ENCODE results near the gene GFM2.
A peak's percentile ranks its signal among the peaks of the same experiment; 100 is the strongest.
"Not testable (repeated sequence)": the region's sequence is repeated elsewhere in the genome, so short reads cannot be mapped to it uniquely, and the experiment has no call there.

GFM2 gene

DNA sequence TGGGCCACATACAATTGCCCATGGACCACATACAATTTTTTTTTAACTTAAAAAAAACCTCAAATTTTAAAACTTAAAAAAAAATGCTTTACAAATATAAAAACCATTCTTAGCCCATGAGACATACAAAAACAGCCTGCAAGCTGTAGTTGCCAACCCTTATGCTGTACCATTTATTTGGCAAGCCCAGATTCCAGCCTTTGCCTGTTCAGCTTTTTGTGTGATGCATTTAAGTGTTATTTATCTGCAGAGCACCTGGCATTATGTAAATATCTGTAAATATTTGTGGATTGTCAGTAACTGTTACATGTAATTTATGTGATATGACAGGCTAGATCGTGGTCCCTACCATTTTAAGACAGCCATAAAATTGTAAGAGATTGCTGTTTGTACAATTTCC, 49.3 kb downstream of the GFM2 start:
- DNase-seq = peak; percentile 59

GRCh38 chr5:74693191-74693590, 73.7 kb downstream of the GFM2 start:
- no peak for DNase-seq

- DNase-seq = no peak
These were observed 79.8 kb downstream of the GFM2 start for GRCh38 chr5:74686962-74687751.

GRCh38 chr5:74685979-74686631, 80.8 kb downstream of the GFM2 start:
- DNase-seq = no peak

DNA sequence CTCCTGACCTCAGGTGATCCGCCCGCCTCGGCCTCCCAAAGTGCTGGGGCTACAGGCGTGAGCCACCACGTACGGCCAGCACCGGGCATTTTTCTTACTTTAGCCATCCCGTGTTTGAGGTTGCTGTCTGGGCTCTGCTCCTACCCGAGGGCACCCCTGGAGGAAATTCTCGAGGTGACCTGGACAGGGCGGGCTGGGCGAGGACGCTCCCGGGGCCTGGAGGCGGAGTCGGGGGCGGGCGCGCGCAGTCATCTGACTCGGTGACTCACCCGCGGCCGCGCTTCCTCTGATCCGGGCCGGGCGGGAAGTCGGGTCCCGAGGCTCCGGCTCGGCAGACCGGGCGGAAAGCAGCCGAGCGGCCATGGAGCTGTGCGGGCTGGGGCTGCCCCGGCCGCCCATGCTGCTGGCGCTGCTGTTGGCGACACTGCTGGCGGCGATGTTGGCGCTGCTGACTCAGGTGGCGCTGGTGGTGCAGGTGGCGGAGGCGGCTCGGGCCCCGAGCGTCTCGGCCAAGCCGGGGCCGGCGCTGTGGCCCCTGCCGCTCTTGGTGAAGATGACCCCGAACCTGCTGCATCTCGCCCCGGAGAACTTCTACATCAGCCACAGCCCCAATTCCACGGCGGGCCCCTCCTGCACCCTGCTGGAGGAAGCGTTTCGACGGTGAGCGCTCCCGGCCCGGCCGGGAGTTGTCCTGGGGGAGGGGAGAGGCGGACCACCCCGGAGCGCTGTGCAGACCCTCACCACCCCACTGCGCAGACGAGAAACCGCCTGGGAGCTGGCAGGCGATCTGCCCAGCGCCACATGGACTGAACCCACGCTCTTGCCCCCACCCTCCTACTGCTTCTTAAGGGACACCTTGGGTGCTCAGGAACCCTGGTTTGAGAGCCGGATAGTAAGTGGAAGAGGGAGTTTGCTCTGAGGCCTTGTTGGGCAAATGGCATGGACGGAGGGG, 81.7 kb downstream of the GFM2 start, which contains the start of gene HEXB:
Gene HEXB, plus strand, starts transcription at position 334 of the 952 bp plus-strand sequence. Its CDS starts 28 bp downstream, at position 362.
- peak; percentile 94 for DNase-seq

DNA sequence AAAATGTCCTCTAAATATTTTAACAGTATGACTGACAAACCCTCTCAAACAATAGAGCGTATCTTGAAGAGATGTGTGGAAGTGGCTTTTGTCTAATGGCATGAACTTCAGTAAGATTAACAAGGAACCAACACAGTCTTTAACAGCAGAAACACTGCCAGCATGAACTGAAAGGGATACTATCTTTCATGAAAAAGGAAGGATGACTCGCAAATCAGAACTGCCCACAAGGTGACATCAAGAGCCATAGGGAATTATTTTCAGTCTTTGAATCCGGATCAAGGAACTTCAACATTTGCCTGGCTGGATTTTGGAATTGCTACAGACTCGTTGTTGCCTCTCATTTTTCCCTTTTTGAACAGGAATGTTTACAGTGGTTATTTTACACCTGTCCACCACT, 87.0 kb downstream of the GFM2 start:
- DNase-seq = peak; percentile 16

DNA sequence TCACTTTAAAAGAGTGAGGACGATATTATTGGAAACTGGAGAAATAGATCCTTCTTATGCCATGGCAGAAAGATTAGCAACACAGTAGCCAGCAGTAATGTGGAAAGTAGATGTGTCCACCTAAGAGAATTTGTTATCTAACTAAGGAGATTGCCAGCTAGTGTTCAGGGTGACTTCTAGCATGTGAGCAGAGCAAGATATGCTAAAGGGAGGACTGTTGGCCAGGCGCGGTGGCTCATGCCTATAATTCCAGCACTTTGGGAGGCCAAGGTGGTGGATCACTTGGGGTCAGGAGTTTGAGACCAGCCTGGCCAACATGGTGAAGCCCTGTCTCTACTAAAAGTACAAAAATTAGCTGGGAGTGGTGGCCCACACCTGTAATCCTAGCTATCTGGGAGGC, 87.6 kb downstream of the GFM2 start:
- not testable (repeated sequence) for DNase-seq

GRCh38 chr5:74678123-74678522, 88.8 kb downstream of the GFM2 start:
- not testable (repeated sequence) for DNase-seq

DNA sequence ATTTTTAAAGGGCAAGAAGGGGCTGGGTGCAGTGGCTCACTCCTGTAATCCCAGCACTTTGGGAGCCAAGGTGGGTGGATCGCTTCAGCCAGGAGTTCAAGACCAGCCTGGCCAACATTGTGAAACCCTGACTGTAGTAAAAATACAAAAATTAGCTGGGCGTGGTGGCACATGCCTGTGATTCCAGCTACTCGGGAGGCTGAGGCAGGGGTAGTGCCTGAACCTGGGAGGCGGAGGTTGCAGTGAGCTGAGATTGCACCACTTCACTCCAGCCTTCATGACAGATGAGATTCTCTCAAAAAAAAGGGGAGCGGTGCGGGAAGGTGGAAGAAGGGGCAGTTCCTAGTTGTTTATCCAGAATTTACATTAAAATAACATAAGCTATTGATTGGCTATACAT, 90.5 kb downstream of the GFM2 start:
- not testable (repeated sequence) for DNase-seq

DNA sequence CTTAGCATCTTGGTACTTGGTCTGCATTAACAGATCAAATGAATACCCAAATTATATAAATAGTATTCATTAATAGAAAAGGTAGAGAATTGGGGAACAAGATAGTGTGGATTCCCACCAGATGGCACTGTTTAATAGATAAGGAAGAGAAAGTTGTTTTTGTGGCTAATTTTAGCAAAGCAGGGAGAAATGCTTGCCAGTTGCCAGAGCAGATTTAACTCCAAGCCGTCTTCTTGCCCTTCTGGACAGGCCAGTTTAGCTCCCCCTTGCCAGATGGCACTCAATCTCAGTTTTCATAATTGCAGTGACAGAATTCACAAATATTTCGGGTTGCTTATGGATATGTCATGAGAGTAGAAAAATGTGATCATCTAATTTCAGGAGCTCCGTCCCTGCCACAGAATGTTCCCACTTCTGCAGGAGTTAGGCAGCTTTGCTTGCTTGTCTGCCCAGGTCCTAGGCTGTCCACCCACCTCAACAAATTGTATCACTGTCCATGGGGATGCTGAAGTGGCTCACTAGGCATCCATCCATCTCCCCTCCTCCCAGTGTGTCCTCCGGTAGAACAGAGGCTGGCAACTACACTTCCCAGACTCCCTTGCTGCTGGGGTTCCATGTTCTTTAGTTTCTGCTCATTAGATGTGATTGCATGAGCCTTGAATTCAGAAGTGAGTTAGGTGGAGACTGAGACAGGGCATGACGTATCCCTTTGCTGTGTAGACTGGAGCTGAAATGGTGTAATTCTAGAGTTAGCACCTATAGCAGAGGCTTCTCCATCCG, 93.7 kb downstream of the GFM2 start:
- peak; percentile 72 for DNase-seq

DNA sequence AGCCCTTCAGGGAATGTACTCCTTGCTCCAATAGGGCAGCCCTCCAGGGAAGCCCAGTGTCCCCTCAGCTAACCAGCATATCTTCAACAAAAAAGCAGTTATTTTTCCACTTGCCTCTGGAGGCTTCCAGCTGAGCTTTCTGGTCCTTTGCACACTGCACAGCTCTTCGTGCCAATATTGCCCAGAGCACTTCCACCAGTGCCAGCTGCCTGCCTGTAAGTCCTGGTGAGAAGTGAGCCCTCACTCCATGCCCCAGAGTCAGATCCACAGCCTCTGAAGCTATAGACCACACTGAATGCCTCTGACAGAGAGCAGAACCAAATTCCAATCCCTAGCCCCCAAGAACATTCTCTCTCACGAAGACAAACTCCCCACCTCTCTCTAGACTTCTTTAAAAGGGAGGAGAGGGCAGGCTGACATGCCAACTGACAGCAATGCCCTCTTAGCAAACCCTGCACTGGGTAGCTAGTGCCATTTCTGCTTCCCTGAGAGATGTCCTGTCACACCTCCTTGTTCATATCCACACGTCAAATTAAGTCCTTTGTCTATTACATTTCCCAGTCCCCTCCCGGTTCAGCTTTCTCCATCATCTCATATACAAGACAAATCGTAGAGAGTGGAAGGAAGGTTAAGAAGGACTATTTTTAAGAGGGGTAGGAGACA, 94.6 kb downstream of the GFM2 start:
- peak; percentile 70 for DNase-seq

Measured in NCI-H69 (cell line).